OCI-LY1 (cell line): ENCODE results near the gene VPREB1.
"Not testable (repeated sequence)": the region's sequence is repeated elsewhere in the genome, so short reads cannot be mapped to it uniquely, and the experiment has no call there.

Experiments
- H2AFZ ChIP-seq: fragments of 200-600 bp; sonication (generic), shearing (Covaris generic); 2 replicates; pipeline ENCODE4 v1.6.0; 2014; ENCODE audit warnings: antibody characterized with exemption, mild to moderate bottlenecking, low read length
- H3F3A ChIP-seq: fragments of 200-600 bp; sonication (generic), shearing (Covaris generic); 2 replicates; pipeline ENCODE4 v1.6.0; 2014; ENCODE audit warnings: mild to moderate bottlenecking, antibody characterized with exemption, low read length, moderate library complexity; ENCODE audit not compliant: insufficient read depth
- H3K27ac ChIP-seq: fragments of 200-600 bp; sonication (generic); 2 replicates; pipeline ENCODE4 v1.5.1; 2014; ENCODE audit warnings: low read length, mixed run types, mild to moderate bottlenecking, low read depth; ENCODE audit not compliant: poor library complexity, severe bottlenecking
- H3K27me3 ChIP-seq: fragments of 200-600 bp; sonication (generic); 2 replicates; pipeline ENCODE4 v1.6.0; 2014; ENCODE audit warnings: antibody characterized with exemption, mild to moderate bottlenecking, low read length, moderate library complexity; ENCODE audit not compliant: insufficient read depth
- H3K36me3 ChIP-seq: fragments of 200-600 bp; sonication (generic); 2 replicates; pipeline ENCODE4 v1.6.1; 2014; ENCODE audit warnings: mild to moderate bottlenecking, antibody characterized with exemption, low read length, moderate library complexity, mixed read lengths; ENCODE audit not compliant: insufficient read depth
- H3K4me1 ChIP-seq: fragments of 200-600 bp; sonication (generic); 2 replicates; pipeline ENCODE4 v1.5.1; 2014; ENCODE audit warnings: mild to moderate bottlenecking, low read length, moderate library complexity; ENCODE audit not compliant: insufficient read depth, severe bottlenecking
- H3K4me2 ChIP-seq: fragments of 200-600 bp; sonication (generic), shearing (Covaris generic); 2 replicates; pipeline ENCODE4 v1.6.1; 2014; ENCODE audit warnings: low read length
- H3K4me3 ChIP-seq: fragments of 200-600 bp; sonication (generic); 2 replicates; pipeline ENCODE4 v1.5.1; 2014; ENCODE audit warnings: low read length, low read depth, mild to moderate bottlenecking, mixed read lengths; ENCODE audit not compliant: poor library complexity, severe bottlenecking
- H3K79me2 ChIP-seq: fragments of 200-600 bp; shearing (Covaris generic); 2 replicates; pipeline ENCODE4 v1.6.1; 2016; ENCODE audit warnings: mixed run types, low read length, mixed read lengths; ENCODE audit not compliant: insufficient read depth
- H3K9ac ChIP-seq: fragments of 200-600 bp; sonication (generic), shearing (Covaris generic); 2 replicates; pipeline ENCODE4 v1.6.1; 2014; ENCODE audit warnings: mild to moderate bottlenecking, low read length, mixed read lengths
- H3K9me2 ChIP-seq: fragments of 200-600 bp; sonication (generic), shearing (Covaris generic); 2 replicates; pipeline ENCODE4 v1.6.1; 2014; ENCODE audit warnings: low read depth, mild to moderate bottlenecking, low read length, mixed read lengths
- H3K9me3 ChIP-seq: fragments of 200-600 bp; shearing (Covaris generic); 2 replicates; pipeline ENCODE4 v1.6.1; 2014; ENCODE audit warnings: low read length, mixed read lengths
- H4K20me1 ChIP-seq: fragments of 200-600 bp; sonication (generic), shearing (Covaris generic); 2 replicates; pipeline ENCODE4 v1.6.0; 2016; ENCODE audit warnings: mild to moderate bottlenecking, low read length; ENCODE audit not compliant: insufficient read depth
- EZH2 ChIP-seq: fragments of 200-600 bp; sonication (generic), shearing (Covaris generic); IDR thresholded peaks from 2 replicates; pipeline ENCODE4 v1.8.0; 2017; ENCODE audit warnings: borderline replicate concordance, mixed run types, mild to moderate bottlenecking, antibody characterized with exemption, low read length, moderate library complexity, mixed read lengths
- TF ChIP-seq, protein P1 (sequence below): fragments of 200-600 bp; sonication (generic), shearing (Covaris generic); IDR thresholded peaks from 2 replicates; pipeline ENCODE4 v1.5.1; 2017; ENCODE audit warnings: mild to moderate bottlenecking, antibody characterized with exemption, low read length, moderate library complexity, mixed read lengths

VPREB1 gene

DNA sequence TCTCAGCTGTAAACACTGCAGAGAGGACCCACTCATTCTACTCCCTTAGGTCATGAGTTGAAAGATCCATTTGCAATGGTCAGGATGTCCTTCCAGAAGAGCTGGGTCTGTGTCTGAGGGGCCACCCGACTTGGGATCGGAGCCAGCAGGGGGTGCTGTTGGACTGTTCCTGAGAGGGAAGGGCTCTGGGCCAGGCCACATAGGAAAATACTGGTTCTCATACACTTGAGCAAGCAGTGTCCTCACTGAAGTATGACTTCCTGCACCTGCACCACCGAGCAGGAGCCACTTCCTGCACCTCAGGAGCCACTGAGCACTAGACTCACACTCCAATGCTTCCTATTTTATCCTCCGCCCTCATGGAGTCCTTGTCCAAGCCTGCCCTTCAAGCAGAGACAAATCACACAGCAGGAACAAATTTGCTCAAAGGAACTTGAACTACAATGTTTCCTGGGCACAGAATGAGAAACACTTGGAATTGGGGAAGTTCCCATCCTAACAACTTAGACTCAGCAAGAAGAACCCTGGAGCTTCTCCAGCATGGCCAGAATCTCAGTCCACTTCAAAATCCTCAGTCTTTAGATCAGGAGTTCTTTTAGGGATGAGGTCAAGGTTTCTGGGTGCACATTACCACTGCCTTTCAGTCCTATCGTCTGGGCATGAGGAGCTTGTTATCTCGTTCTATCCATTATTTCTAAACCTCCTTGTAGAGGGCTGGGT is 36.6 kb upstream of the VPREB1 start:
- Histone ChIP-seq H3K79me2 (no peaks in the 10 kb centered on the region), H2AFZ (no peak overlapping the region), H3K9ac (peak overlapping the region; percentile 51), H3K27ac (peak overlapping the region; percentile 82), H3F3A (no peaks in the 10 kb centered on the region), H3K9me3 (no peaks in the 10 kb centered on the region), H3K9me2 (no peaks in the 10 kb centered on the region), H3K36me3 (no peaks in the 10 kb centered on the region), H3K4me2 (peak overlapping the region; percentile 68), H3K4me1 (peaks cover 59% of the 10 kb centered on the region), H3K27me3 (no peaks in the 10 kb centered on the region), H3K4me3 (peak overlapping the region; percentile 35), H4K20me1 (no peaks in the 10 kb centered on the region)
- no peak for TF ChIP-seq EZH2
- TF ChIP-seq, protein P1, sequence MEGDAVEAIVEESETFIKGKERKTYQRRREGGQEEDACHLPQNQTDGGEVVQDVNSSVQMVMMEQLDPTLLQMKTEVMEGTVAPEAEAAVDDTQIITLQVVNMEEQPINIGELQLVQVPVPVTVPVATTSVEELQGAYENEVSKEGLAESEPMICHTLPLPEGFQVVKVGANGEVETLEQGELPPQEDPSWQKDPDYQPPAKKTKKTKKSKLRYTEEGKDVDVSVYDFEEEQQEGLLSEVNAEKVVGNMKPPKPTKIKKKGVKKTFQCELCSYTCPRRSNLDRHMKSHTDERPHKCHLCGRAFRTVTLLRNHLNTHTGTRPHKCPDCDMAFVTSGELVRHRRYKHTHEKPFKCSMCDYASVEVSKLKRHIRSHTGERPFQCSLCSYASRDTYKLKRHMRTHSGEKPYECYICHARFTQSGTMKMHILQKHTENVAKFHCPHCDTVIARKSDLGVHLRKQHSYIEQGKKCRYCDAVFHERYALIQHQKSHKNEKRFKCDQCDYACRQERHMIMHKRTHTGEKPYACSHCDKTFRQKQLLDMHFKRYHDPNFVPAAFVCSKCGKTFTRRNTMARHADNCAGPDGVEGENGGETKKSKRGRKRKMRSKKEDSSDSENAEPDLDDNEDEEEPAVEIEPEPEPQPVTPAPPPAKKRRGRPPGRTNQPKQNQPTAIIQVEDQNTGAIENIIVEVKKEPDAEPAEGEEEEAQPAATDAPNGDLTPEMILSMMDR: peak; percentile 95

DNA sequence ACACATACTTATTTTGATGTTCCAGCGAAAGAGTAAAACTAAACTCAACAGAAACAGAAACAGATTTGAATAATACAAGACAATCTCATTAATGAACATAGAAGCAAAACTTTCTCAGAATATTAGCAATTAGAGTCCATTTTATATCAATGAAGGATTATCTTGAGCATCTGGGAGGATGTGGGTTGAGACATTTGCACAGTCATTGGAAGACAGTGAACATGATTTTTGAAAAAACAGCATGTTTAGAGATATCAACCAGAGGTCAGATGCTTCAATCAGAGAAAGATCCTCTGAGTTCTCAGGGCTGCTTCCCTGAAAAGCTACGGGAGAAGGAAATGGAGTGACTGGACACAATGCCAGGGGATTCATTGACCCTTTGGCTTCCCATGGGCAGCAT is 35.9 kb upstream of the VPREB1 start:
- Histone ChIP-seq H3K79me2 (no peaks in the 10 kb centered on the region), H3K9me2 (no peaks in the 10 kb centered on the region), H3F3A (no peaks in the 10 kb centered on the region), H2AFZ (no peak overlapping the region), H3K4me2 (peak overlapping the region; percentile 68), H3K9me3 (no peaks in the 10 kb centered on the region), H3K4me3 (no peak overlapping the region), H3K36me3 (no peaks in the 10 kb centered on the region), H3K27me3 (no peaks in the 10 kb centered on the region), H3K9ac (no peak overlapping the region; the same call in 1 of the 2 replicates), H4K20me1 (no peaks in the 10 kb centered on the region), H3K4me1 (peaks cover 66% of the 10 kb centered on the region), H3K27ac (peak overlapping the region; percentile 82)
- TF ChIP-seq, protein P1: no peak
- TF ChIP-seq EZH2: no peak

DNA sequence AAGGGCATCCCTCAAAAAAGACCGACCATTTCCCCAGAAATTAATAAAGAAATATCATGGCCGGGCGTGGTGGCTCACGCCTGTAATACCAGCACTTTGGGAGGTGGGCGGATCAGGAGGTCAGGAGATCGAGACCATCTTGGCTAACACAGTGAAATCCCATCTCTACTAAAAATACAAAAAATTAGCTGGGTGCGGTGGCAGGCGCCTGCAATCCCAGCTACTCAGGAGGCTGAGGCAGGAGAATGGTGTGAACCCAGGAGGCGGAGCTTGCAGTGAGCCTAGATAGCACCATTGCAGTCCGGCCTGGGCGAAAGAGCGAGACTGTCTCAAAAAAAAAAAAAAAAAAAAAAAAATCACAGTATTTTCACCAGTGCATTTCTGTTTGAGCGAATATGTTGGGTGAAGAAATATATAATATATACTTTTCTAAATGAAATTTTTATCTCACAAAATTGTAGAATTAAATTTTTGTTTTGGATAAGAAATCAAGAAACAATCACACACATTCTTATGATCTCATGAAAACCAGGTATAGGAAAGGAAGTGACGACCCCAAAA is 35.4 kb upstream of the VPREB1 start:
- H3F3A ChIP-seq, H3K27me3 ChIP-seq, H3K9ac ChIP-seq, H3K79me2 ChIP-seq, H3K4me3 ChIP-seq, H3K9me2 ChIP-seq, H4K20me1 ChIP-seq, H3K9me3 ChIP-seq, H3K36me3 ChIP-seq, H3K4me2 ChIP-seq: not testable (repeated sequence)
- Histone ChIP-seq H2AFZ (peak overlapping the region; percentile 80; the same call in 1 of the 2 replicates), H3K4me1 (peaks cover 69% of the 10 kb centered on the region), H3K27ac (peak overlapping the region; percentile 82)
